WTC11 (cell line): ENCODE measurements around the gene SLC25A48. TPM values are rescaled to one million over a fixed set of nuclear protein-coding genes. Genes with fewer than 3 reads are reported as not detected.

Experiments used
- ATAC-seq: fragments of 200-7000 bp; cut with Tn5 transposase; 2 replicates; pipeline ENCODE4 v1.10.0; 2021; ENCODE audit warnings: mild to moderate bottlenecking, moderate library complexity
- CTCF ChIA-PET: fragments of 300-600 bp; sonication (Branson Sonifier 250); formaldehyde crosslinking; loops from one replicate; lab custom pipeline; 2021; ENCODE audit warnings: antibody characterized with exemption; lab: Charles Lee
- POLR2A ChIA-PET: fragments of 350-600 bp; sonication (Branson Sonifier 250); formaldehyde crosslinking; loops from one replicate; lab custom pipeline; 2021; ENCODE audit warnings: antibody characterized with exemption; lab: Charles Lee
- DNase-seq: peaks from one replicate; pipeline ENCODE4 v3.0.0; 2021; ENCODE audit warnings: low spot score
- H3K27ac Mint-ChIP-seq: 2 replicates; pipeline ENCODE4 v1.8.0; 2021; ENCODE audit warnings: mixed read lengths
- H3K27me3 Mint-ChIP-seq: 2 replicates; pipeline ENCODE4 v1.8.0; 2021; ENCODE audit warnings: low read depth, mild to moderate bottlenecking, moderate library complexity, mixed read lengths
- H3K36me3 Mint-ChIP-seq: 2 replicates; pipeline ENCODE4 v1.8.0; 2021; ENCODE audit warnings: mixed read lengths
- H3K4me1 Mint-ChIP-seq: 2 replicates; pipeline ENCODE4 v1.8.0; 2022; ENCODE audit warnings: mixed read lengths
- H3K4me3 Mint-ChIP-seq: 2 replicates; pipeline ENCODE4 v1.8.0; 2021; ENCODE audit warnings: mild to moderate bottlenecking, moderate library complexity, mixed read lengths
- H3K9me3 Mint-ChIP-seq: 2 replicates; pipeline ENCODE4 v1.8.0; 2021; ENCODE audit warnings: mixed read lengths
- E2F4 ChIP-seq: sonication (generic); formaldehyde crosslinking; IDR thresholded peaks from 2 replicates; pipeline ENCODE4 v1.8.1; 2022; ENCODE audit warnings: low read depth, mild to moderate bottlenecking, moderate library complexity, missing genetic modification reagents, borderline replicate concordance
- ELF4 ChIP-seq: sonication (generic); formaldehyde crosslinking; IDR thresholded peaks from 2 replicates; pipeline ENCODE4 v1.8.1; 2022; ENCODE audit warnings: low read depth, mild to moderate bottlenecking, moderate library complexity, missing genetic modification reagents
- ETV6 ChIP-seq: sonication (generic); formaldehyde crosslinking; IDR thresholded peaks from 2 replicates; pipeline ENCODE4 v1.8.1; 2022; ENCODE audit warnings: mild to moderate bottlenecking, missing genetic modification reagents
- GABPB1 ChIP-seq: sonication (generic); formaldehyde crosslinking; IDR thresholded peaks from 2 replicates; pipeline ENCODE4 v1.8.1; 2023; ENCODE audit warnings: mild to moderate bottlenecking, missing genetic modification reagents
- JAZF1 ChIP-seq: fragments of 250-450 bp; sonication (Bioruptor Pico); IDR thresholded peaks from 2 replicates; pipeline ENCODE4 v1.9.0; 2021; ENCODE audit warnings: moderate library complexity, mild to moderate bottlenecking, inconsistent platforms
- PREB ChIP-seq: sonication (generic); formaldehyde crosslinking; IDR thresholded peaks from 2 replicates; pipeline ENCODE4 v1.8.1; 2022; ENCODE audit warnings: mild to moderate bottlenecking, missing genetic modification reagents, moderate library complexity, borderline replicate concordance
- SMAD3 ChIP-seq: sonication (generic); formaldehyde crosslinking; IDR thresholded peaks from 2 replicates; pipeline ENCODE4 v1.8.0; 2022; ENCODE audit warnings: missing genetic modification reagents, mild to moderate bottlenecking, borderline replicate concordance
- SP1 ChIP-seq: sonication (generic); formaldehyde crosslinking; conservative IDR thresholded peaks from 2 replicates; pipeline ENCODE4 v1.8.1; 2022; ENCODE audit warnings: missing genetic modification reagents
- ZBTB21 ChIP-seq: sonication (generic); formaldehyde crosslinking; IDR thresholded peaks from 2 replicates; pipeline ENCODE4 v1.8.1; 2023; ENCODE audit warnings: mild to moderate bottlenecking, missing genetic modification reagents, borderline replicate concordance
- ZNF263 ChIP-seq: sonication (generic); formaldehyde crosslinking; IDR thresholded peaks from 2 replicates; pipeline ENCODE4 v1.8.1; 2022; ENCODE audit warnings: low read depth, mild to moderate bottlenecking, moderate library complexity, missing genetic modification reagents
- ZNF396 ChIP-seq: fragments of 250-450 bp; sonication (Bioruptor Pico); IDR thresholded peaks from 2 replicates; pipeline ENCODE4 v1.8.0; 2021; ENCODE audit warnings: mild to moderate bottlenecking, moderate library complexity, borderline replicate concordance
- ZNF416 ChIP-seq: fragments of 250-450 bp; sonication (Bioruptor Pico); IDR thresholded peaks from 2 replicates; pipeline ENCODE4 v1.9.0; 2021; ENCODE audit warnings: mild to moderate bottlenecking, inconsistent platforms
- ZNF671 ChIP-seq: fragments of 250-450 bp; sonication (Bioruptor Pico); IDR thresholded peaks from 2 replicates; pipeline ENCODE4 v1.8.0; 2021; ENCODE audit warnings: mild to moderate bottlenecking
- total RNA-seq: library from RNA; stranded (reverse); gene quantifications from 3 replicates; pipeline ENCODE4 v1.2.3, GENCODE V29; 2021
- TF ChIP-seq, protein P1 (sequence below): sonication (generic); formaldehyde crosslinking; IDR thresholded peaks from 2 replicates; pipeline ENCODE4 v1.8.1; 2022; ENCODE audit warnings: missing genetic modification reagents, borderline replicate concordance
- TF ChIP-seq, protein P2 (sequence below): sonication (generic); formaldehyde crosslinking; conservative IDR thresholded peaks from 2 replicates; pipeline ENCODE4 v1.8.1; 2023; ENCODE audit warnings: mild to moderate bottlenecking, low read depth, missing genetic modification reagents, moderate library complexity
- TF ChIP-seq, protein P3 (sequence below): sonication (generic); formaldehyde crosslinking; IDR thresholded peaks from 2 replicates; pipeline ENCODE4 v1.8.1; 2023; ENCODE audit warnings: mild to moderate bottlenecking, moderate library complexity, missing genetic modification reagents
- TF ChIP-seq, protein P4 (sequence below): sonication (generic); formaldehyde crosslinking; IDR thresholded peaks from 2 replicates; pipeline ENCODE4 v1.8.1; 2023; ENCODE audit warnings: mild to moderate bottlenecking, missing genetic modification reagents

Gene SLC25A48
- total RNA-seq, 1 experiment from 2014 or later = 1.1 TPM

DNA sequence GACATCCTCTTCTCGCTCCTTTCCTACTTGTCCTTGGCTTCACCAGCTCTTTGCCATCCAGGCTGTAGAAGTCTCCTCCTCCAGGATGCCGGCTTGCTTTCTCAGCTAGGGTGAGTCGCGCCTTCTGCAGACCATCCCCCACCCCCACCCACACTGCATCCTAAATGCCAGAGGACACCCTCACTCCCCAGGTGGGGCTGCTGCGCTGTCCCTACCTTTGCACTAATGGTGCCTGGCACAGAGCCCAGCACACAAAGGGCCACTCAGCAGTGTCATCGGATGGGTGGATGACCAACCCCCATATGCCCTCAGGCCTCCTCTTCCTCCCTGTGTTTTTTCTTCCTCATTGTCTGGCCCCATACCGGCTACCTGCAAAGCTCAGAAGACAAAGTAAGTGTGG is 46.3 kb downstream of the SLC25A48 start:
- CTCF ChIA-PET = interaction anchor here (1.0 to 3.7 kb wide), 10 partner anchors 44 to 327 kb away, joined by 3 to 17 read pairs (median 5); no protein-coding TSS in a partner anchor
- ATAC-seq = no peak
- no peak overlapping the region for H3K27ac Mint-ChIP-seq
- POLR2A ChIA-PET = no interaction called here
- no peaks in the 10 kb centered on the region for H3K27me3 Mint-ChIP-seq
- H3K4me3 Mint-ChIP-seq = no peak overlapping the region
- TF ChIP-seq PREB (CRISPR knock-in tag) (no peak), ZNF671 (CRISPR knock-in tag) (no peak), E2F4 (CRISPR knock-in tag) (no peak)
- TF ChIP-seq, all 79 proteins: peak for 0
- DNase-seq = no peak
- Mint-ChIP-seq H3K36me3 (no peaks in the 10 kb centered on the region), H3K9me3 (no peaks in the 10 kb centered on the region), H3K4me1 (peaks cover 22% of the 10 kb centered on the region)

DNA sequence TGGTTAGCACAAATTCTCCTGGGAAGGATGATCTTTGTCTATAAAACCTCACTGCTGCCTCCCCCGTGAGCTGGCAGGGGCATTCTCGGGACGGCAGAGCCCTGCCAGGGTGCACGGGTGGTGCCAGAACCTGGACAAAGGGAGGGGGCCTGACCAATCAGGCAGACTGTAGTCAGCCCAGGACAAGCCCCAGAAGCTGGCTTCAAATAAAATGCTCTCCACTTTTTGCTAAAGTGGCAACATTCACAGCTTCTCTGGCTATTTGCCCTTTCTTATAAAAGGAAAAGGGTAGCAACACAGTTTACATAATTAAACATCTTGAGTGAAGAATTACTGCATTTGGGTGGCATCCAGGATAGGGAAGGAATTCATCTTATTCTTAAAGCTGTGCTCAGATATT is 46.8 kb downstream of the SLC25A48 start:
- peaks cover 22% of the 10 kb centered on the region for H3K4me1 Mint-ChIP-seq

More for the DNA sequence above, 46.8 kb downstream of the SLC25A48 start:
- no peaks in the 10 kb centered on the region for H3K9me3 Mint-ChIP-seq
- ChIA-PET CTCF (interaction anchor here (1.1 to 3.7 kb wide), 8 partner anchors 10 to 415 kb away, joined by 3 to 17 read pairs (median 5); no protein-coding TSS in a partner anchor), POLR2A (no interaction called here)
- DNase-seq (no peak), ATAC-seq (no peak)
- H3K36me3 Mint-ChIP-seq = no peaks in the 10 kb centered on the region
- no peak for TF ChIP-seq SMAD3 (CRISPR knock-in tag)
- no peak for TF ChIP-seq ZNF416 (CRISPR knock-in tag)
- TF ChIP-seq, protein P1, sequence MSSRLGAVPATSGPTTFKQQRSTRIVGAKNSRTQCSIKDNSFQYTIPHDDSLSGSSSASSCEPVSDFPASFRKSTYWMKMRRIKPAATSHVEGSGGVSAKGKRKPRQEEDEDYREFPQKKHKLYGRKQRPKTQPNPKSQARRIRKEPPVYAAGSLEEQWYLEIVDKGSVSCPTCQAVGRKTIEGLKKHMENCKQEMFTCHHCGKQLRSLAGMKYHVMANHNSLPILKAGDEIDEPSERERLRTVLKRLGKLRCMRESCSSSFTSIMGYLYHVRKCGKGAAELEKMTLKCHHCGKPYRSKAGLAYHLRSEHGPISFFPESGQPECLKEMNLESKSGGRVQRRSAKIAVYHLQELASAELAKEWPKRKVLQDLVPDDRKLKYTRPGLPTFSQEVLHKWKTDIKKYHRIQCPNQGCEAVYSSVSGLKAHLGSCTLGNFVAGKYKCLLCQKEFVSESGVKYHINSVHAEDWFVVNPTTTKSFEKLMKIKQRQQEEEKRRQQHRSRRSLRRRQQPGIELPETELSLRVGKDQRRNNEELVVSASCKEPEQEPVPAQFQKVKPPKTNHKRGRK (CRISPR knock-in tag) = no peak
- TF ChIP-seq, protein P2, sequence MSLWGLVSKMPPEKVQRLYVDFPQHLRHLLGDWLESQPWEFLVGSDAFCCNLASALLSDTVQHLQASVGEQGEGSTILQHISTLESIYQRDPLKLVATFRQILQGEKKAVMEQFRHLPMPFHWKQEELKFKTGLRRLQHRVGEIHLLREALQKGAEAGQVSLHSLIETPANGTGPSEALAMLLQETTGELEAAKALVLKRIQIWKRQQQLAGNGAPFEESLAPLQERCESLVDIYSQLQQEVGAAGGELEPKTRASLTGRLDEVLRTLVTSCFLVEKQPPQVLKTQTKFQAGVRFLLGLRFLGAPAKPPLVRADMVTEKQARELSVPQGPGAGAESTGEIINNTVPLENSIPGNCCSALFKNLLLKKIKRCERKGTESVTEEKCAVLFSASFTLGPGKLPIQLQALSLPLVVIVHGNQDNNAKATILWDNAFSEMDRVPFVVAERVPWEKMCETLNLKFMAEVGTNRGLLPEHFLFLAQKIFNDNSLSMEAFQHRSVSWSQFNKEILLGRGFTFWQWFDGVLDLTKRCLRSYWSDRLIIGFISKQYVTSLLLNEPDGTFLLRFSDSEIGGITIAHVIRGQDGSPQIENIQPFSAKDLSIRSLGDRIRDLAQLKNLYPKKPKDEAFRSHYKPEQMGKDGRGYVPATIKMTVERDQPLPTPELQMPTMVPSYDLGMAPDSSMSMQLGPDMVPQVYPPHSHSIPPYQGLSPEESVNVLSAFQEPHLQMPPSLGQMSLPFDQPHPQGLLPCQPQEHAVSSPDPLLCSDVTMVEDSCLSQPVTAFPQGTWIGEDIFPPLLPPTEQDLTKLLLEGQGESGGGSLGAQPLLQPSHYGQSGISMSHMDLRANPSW = no peak
- TF ChIP-seq, protein P3, sequence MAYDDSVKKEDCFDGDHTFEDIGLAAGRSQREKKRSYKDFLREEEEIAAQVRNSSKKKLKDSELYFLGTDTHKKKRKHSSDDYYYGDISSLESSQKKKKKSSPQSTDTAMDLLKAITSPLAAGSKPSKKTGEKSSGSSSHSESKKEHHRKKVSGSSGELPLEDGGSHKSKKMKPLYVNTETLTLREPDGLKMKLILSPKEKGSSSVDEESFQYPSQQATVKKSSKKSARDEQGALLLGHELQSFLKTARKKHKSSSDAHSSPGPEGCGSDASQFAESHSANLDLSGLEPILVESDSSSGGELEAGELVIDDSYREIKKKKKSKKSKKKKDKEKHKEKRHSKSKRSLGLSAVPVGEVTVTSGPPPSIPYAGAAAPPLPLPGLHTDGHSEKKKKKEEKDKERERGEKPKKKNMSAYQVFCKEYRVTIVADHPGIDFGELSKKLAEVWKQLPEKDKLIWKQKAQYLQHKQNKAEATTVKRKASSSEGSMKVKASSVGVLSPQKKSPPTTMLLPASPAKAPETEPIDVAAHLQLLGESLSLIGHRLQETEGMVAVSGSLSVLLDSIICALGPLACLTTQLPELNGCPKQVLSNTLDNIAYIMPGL (CRISPR knock-in tag) = no peak
- no peak for TF ChIP-seq PREB (CRISPR knock-in tag)
- no peak for TF ChIP-seq GABPB1
- no peak for TF ChIP-seq ETV6 (CRISPR knock-in tag)
- TF ChIP-seq ZNF263 = no peak
- TF ChIP-seq, protein P4, sequence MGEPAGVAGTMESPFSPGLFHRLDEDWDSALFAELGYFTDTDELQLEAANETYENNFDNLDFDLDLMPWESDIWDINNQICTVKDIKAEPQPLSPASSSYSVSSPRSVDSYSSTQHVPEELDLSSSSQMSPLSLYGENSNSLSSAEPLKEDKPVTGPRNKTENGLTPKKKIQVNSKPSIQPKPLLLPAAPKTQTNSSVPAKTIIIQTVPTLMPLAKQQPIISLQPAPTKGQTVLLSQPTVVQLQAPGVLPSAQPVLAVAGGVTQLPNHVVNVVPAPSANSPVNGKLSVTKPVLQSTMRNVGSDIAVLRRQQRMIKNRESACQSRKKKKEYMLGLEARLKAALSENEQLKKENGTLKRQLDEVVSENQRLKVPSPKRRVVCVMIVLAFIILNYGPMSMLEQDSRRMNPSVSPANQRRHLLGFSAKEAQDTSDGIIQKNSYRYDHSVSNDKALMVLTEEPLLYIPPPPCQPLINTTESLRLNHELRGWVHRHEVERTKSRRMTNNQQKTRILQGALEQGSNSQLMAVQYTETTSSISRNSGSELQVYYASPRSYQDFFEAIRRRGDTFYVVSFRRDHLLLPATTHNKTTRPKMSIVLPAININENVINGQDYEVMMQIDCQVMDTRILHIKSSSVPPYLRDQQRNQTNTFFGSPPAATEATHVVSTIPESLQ = no peak
- TF ChIP-seq ZBTB21 (CRISPR knock-in tag) = no peak
- TF ChIP-seq JAZF1 = no peak
- TF ChIP-seq ELF4 (CRISPR knock-in tag) = no peak
- TF ChIP-seq ZNF396 (CRISPR knock-in tag) = no peak
- TF ChIP-seq SP1 (CRISPR knock-in tag) = no peak
- no peak overlapping the region for H3K4me3 Mint-ChIP-seq
- H3K27ac Mint-ChIP-seq = no peak overlapping the region
- H3K27me3 Mint-ChIP-seq = no peaks in the 10 kb centered on the region
